NCI-H1092 (cell line): Measurements from ENCODE around the gene FAM111B.
A peak's percentile ranks its signal among the peaks of the same experiment; 100 is the strongest.
"Not testable (repeated sequence)": the region's sequence is repeated elsewhere in the genome, so short reads cannot be mapped to it uniquely, and the experiment has no call there.

Source experiments
- DNase-seq: peaks from one replicate; lab custom pipeline; 2025; lab: John Stamatoyannopoulos, UW

FAM111B gene

GRCh38 chr11:59106363-59107336 lies at the start of gene FAM111B:
TSS of gene FAM111B (plus strand) at chr11:59107237. CDS start at chr11:59109626, 2,389 bp downstream.
- peak; percentile 96 for DNase-seq

GRCh38 chr11:59058120-59059033 lies 48.7 kb upstream of the FAM111B start:
- DNase-seq, result peak; percentile 88

GRCh38 chr11:59060096-59060495 lies 46.9 kb upstream of the FAM111B start:
- DNase-seq, result not testable (repeated sequence)

- DNase-seq, result no peak
These were observed 44.2 kb upstream of the FAM111B start for GRCh38 chr11:59062602-59063529.

- DNase-seq, result not testable (repeated sequence)
These were observed 42.9 kb upstream of the FAM111B start for GRCh38 chr11:59063996-59064727.

- DNase-seq, result no peak
These were observed 38.0 kb upstream of the FAM111B start for GRCh38 chr11:59069087-59069486.

GRCh38 chr11:59076876-59077571 lies 30.0 kb upstream of the FAM111B start:
- DNase-seq, result no peak

- no peak for DNase-seq
These were observed 28.6 kb upstream of the FAM111B start for GRCh38 chr11:59078435-59078834.

- DNase-seq, result no peak
These were observed 28.0 kb upstream of the FAM111B start for GRCh38 chr11:59079086-59079485.

- not testable (repeated sequence) for DNase-seq
These were observed 26.6 kb upstream of the FAM111B start for GRCh38 chr11:59080421-59080820.

GRCh38 chr11:59081430-59082020 lies 25.5 kb upstream of the FAM111B start:
- DNase-seq, result not testable (repeated sequence)

GRCh38 chr11:59086007-59086406 lies 21.0 kb upstream of the FAM111B start, which contains the start of gene GLYATL1B:
TSS of gene GLYATL1B (plus strand) at chr11:59086307. CDS start at chr11:59086307, 0 bp downstream.
- DNase-seq, result not testable (repeated sequence)

GRCh38 chr11:59088162-59088561 lies 18.9 kb upstream of the FAM111B start:
- no peak for DNase-seq

- DNase-seq, result not testable (repeated sequence)
These were observed 13.5 kb upstream of the FAM111B start for GRCh38 chr11:59093576-59093975.

- not testable (repeated sequence) for DNase-seq
These were observed 11.8 kb upstream of the FAM111B start for GRCh38 chr11:59095225-59095624.

- DNase-seq, result not testable (repeated sequence)
These were observed 11.0 kb upstream of the FAM111B start for GRCh38 chr11:59095972-59096575.

GRCh38 chr11:59097113-59097708 lies 9.8 kb upstream of the FAM111B start:
- peak; percentile 2 for DNase-seq

GRCh38 chr11:59097938-59098337 lies 9.1 kb upstream of the FAM111B start:
- DNase-seq, result not testable (repeated sequence)
